Measurements from ENCODE around the gene ALDH3A1.

Gene ALDH3A1

DNA sequence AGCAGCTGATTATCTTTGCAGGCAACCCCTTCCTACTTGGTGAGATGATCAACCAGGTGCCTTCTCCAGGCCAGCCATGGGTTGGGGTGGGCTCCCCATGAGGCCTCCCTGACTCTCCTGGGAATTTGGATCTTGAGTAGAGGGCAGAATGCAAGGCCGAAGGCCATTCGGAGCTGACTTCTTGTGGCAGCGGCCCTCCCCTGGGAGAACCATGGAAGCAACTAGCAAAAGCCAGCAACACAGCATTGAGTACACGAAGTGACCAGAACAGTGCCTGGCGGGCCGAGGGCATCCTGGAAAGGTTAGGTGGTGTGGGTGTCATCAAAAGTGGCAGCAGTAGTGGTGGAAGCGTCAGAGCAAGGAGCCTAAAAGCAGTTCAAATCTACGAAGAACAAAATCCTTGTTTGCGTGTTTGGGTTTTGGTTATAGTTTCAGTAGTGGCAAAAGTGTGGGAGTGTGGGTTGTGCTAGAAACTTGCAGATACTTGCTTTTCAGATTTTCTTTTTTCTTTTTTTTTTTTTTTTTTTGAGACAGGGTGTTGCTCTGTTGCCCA is 2.0 kb upstream of the ALDH3A1 start:
- Histone ChIP-seq H2AFZ (ENCODE audit: low read length, unreplicated experiment) (no peak overlapping the region), H3K4me3 (ENCODE audit: low read depth, low read length) (no peak overlapping the region), H3K36me3 (ENCODE audit: insufficient read depth, low read length) (no peaks in the 10 kb centered on the region), H3K4me1 (ENCODE audit: control insufficient read depth, insufficient read depth, low read length, unreplicated experiment) (peaks cover 20% of the 10 kb centered on the region), H3K79me2 (ENCODE audit: control insufficient read depth, insufficient read depth, low read length, unreplicated experiment) (no peaks in the 10 kb centered on the region), H3K27me3 (ENCODE audit: insufficient read depth, low read length) (no peaks in the 10 kb centered on the region), H3K27ac (ENCODE audit: low read depth, low read length) (no peak overlapping the region)

- no peaks in the 10 kb centered on the region for H3K79me2 ChIP-seq (ENCODE audit: control insufficient read depth, insufficient read depth, low read length, unreplicated experiment)
- no peaks in the 10 kb centered on the region for H3K27me3 ChIP-seq (ENCODE audit: insufficient read depth, low read length)
- H3K4me3 ChIP-seq (ENCODE audit: low read depth, low read length), result no peak overlapping the region
- H3K36me3 ChIP-seq (ENCODE audit: insufficient read depth, low read length), result no peaks in the 10 kb centered on the region
- H2AFZ ChIP-seq (ENCODE audit: low read length, unreplicated experiment), result no peak overlapping the region
- H3K27ac ChIP-seq (ENCODE audit: low read depth, low read length), result no peak overlapping the region
- peaks cover 21% of the 10 kb centered on the region for H3K4me1 ChIP-seq (ENCODE audit: control insufficient read depth, insufficient read depth, low read length, unreplicated experiment)
These were observed 702 bp upstream of the ALDH3A1 start for GRCh38 chr17:19748807-19749193.

GRCh38 chr17:19747159-19747719 is 859 bp downstream of the ALDH3A1 start:
- Histone ChIP-seq H2AFZ (ENCODE audit: low read length, unreplicated experiment) (no peak overlapping the region), H3K79me2 (ENCODE audit: control insufficient read depth, insufficient read depth, low read length, unreplicated experiment) (no peaks in the 10 kb centered on the region), H3K27me3 (ENCODE audit: insufficient read depth, low read length) (no peaks in the 10 kb centered on the region), H3K4me1 (ENCODE audit: control insufficient read depth, insufficient read depth, low read length, unreplicated experiment) (peaks cover 5% of the 10 kb centered on the region), H3K36me3 (ENCODE audit: insufficient read depth, low read length) (no peaks in the 10 kb centered on the region), H3K27ac (ENCODE audit: low read depth, low read length) (no peak overlapping the region), H3K4me3 (ENCODE audit: low read depth, low read length) (no peak overlapping the region)

DNA sequence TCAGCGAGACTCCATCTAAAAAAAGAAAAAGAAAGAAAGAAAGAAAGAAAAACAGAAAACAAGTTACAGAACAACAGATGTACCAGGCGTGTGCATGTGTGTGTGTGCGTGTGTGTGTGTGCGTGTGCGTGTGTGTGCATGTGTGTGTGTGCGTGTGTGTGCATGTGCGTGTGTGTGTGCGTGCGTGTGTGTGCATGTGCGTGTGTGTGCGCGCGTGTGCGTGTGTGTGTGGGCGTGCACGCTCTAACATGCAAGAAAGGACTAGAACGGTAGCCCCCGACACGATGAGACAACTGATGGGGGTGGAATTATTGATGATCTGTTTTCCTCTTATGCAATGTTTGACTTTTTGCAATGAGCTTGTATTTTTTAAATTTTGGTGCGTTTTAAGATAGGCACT is 1.6 kb downstream of the ALDH3A1 start:
- peaks cover 4% of the 10 kb centered on the region for H3K4me1 ChIP-seq (ENCODE audit: control insufficient read depth, insufficient read depth, low read length, unreplicated experiment)
- H3K79me2 ChIP-seq (ENCODE audit: control insufficient read depth, insufficient read depth, low read length, unreplicated experiment), result no peaks in the 10 kb centered on the region
- no peaks in the 10 kb centered on the region for H3K27me3 ChIP-seq (ENCODE audit: insufficient read depth, low read length)
- H3K4me3 ChIP-seq (ENCODE audit: low read depth, low read length), result no peak overlapping the region
- no peak overlapping the region for H2AFZ ChIP-seq (ENCODE audit: low read length, unreplicated experiment)
- no peaks in the 10 kb centered on the region for H3K36me3 ChIP-seq (ENCODE audit: insufficient read depth, low read length)
- H3K27ac ChIP-seq (ENCODE audit: low read depth, low read length), result no peak overlapping the region

DNA sequence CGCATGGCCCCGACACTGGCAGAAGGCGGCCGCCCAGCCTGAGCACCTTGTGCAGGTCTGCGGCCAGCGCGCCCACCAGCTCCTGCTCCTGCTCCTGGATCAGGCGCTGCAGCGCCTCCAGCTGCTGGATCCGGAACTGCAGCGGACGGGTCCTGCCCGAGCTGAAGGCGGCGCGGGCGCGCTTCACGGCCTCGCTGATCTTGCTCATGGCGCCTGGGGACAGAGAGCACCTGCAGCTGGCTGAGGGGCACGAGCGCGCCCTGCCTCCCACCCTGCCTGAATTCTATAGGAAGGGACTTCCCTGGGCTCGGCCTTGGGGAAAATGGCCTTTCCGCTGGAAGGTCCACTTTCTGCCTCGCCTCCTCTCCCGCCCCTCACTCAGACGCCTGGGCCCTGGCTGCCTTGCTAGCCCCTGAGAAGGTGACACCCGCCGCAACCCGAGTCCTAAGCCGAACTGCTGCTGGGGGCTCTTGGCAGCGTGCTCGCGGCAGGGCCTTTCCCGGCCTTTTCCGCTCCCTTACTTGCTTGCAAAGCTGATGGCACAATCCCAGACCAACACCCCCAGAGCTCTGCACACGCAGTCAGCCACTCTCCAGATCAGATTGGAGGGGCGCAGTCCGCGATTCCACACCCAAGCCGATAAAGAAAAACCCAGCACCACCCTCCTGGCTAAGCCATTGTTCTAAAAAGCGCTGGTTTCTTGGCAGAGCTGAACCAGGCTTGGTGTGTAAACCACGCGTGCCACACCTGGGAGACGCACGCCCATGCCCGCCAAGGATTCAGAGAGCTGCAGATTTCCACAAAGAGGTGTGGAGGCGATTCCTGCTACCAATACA is 3.0 kb downstream of the ALDH3A1 start:
- no peak overlapping the region for H3K27ac ChIP-seq (ENCODE audit: low read depth, low read length)
- H3K36me3 ChIP-seq (ENCODE audit: insufficient read depth, low read length), result no peaks in the 10 kb centered on the region
- peak overlapping the region; percentile 42 for H3K4me3 ChIP-seq (ENCODE audit: low read depth, low read length)
- no peaks in the 10 kb centered on the region for H3K27me3 ChIP-seq (ENCODE audit: insufficient read depth, low read length)
- no peaks in the 10 kb centered on the region for H3K79me2 ChIP-seq (ENCODE audit: control insufficient read depth, insufficient read depth, low read length, unreplicated experiment)
- H3K4me1 ChIP-seq (ENCODE audit: control insufficient read depth, insufficient read depth, low read length, unreplicated experiment), result peaks cover 4% of the 10 kb centered on the region
- H2AFZ ChIP-seq (ENCODE audit: low read length, unreplicated experiment), result peak overlapping the region; percentile 3

DNA sequence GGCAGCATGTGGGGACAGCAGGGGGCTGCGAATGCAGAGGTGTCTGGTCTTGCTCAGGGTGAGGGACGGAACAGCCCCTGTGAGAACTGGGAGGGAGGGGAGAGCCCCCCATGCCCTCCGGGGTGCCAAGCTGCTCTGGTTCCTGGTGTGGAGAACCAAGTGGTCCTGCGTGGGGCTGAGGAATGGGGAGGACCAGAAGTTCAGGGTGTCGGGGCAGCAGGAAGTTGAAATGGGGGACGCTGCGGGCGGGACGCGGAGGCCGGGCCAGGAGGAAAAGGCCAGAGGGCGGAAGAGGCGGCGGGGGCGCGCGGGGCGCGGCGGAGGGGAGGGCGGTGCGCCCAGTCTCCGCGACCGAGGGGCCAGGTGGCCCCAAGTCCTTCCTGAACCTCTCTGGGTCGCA is 3.6 kb downstream of the ALDH3A1 start:
- Histone ChIP-seq H3K27ac (ENCODE audit: low read depth, low read length) (no peak overlapping the region), H3K79me2 (ENCODE audit: control insufficient read depth, insufficient read depth, low read length, unreplicated experiment) (no peaks in the 10 kb centered on the region), H3K4me1 (ENCODE audit: control insufficient read depth, insufficient read depth, low read length, unreplicated experiment) (peaks cover 4% of the 10 kb centered on the region), H3K36me3 (ENCODE audit: insufficient read depth, low read length) (no peaks in the 10 kb centered on the region), H3K4me3 (ENCODE audit: low read depth, low read length) (peak overlapping the region; percentile 42), H2AFZ (ENCODE audit: low read length, unreplicated experiment) (no peak overlapping the region), H3K27me3 (ENCODE audit: insufficient read depth, low read length) (no peaks in the 10 kb centered on the region)

- no peak overlapping the region for H3K4me3 ChIP-seq (ENCODE audit: low read depth, low read length)
- H3K27me3 ChIP-seq (ENCODE audit: insufficient read depth, low read length), result no peaks in the 10 kb centered on the region
- H3K4me1 ChIP-seq (ENCODE audit: control insufficient read depth, insufficient read depth, low read length, unreplicated experiment), result peaks cover 4% of the 10 kb centered on the region
- no peaks in the 10 kb centered on the region for H3K36me3 ChIP-seq (ENCODE audit: insufficient read depth, low read length)
- H3K79me2 ChIP-seq (ENCODE audit: control insufficient read depth, insufficient read depth, low read length, unreplicated experiment), result no peaks in the 10 kb centered on the region
- no peak overlapping the region for H3K27ac ChIP-seq (ENCODE audit: low read depth, low read length)
- no peak overlapping the region for H2AFZ ChIP-seq (ENCODE audit: low read length, unreplicated experiment)
These were observed 4.7 kb downstream of the ALDH3A1 start for GRCh38 chr17:19743101-19744100.

GRCh38 chr17:19742495-19742894 is 5.6 kb downstream of the ALDH3A1 start:
- H3K4me3 ChIP-seq (ENCODE audit: low read depth, low read length), result no peak overlapping the region
- H3K79me2 ChIP-seq (ENCODE audit: control insufficient read depth, insufficient read depth, low read length, unreplicated experiment), result no peaks in the 10 kb centered on the region
- H3K27ac ChIP-seq (ENCODE audit: low read depth, low read length), result no peak overlapping the region
- no peaks in the 10 kb centered on the region for H3K27me3 ChIP-seq (ENCODE audit: insufficient read depth, low read length)
- H3K4me1 ChIP-seq (ENCODE audit: control insufficient read depth, insufficient read depth, low read length, unreplicated experiment), result peaks cover 4% of the 10 kb centered on the region
- no peaks in the 10 kb centered on the region for H3K36me3 ChIP-seq (ENCODE audit: insufficient read depth, low read length)
- H2AFZ ChIP-seq (ENCODE audit: low read length, unreplicated experiment), result no peak overlapping the region

DNA sequence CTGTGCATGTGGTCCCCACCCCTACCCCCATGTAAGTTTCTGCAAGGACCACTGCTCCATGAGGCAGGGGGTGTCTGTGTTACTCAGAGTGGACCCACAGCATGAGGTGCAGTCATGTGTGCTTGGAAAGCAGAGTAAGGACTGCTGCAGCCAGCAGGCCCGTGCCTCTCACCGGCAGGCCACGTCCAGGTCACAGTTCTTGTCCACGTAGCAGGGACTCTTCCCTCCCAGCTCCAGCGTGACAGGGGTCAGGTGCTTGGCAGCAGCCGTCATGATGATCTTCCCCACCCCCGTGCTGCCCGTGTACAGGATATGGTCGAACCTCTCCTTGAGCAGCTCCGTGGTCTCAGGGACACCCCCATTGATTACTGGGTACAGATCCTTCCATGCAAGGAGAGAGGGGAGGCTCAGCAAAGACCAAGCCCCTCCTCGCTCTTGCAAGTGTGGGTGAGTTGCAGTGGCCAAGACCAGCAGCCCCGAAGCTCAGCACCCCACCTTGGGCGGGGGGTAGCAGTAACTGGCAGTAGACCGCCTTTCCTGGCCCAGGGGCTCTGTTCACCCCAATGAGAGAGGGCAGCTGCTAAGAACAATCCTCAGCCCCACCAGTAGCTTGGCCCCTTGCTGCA is 6.2 kb downstream of the ALDH3A1 start:
- H3K4me1 ChIP-seq (ENCODE audit: control insufficient read depth, insufficient read depth, low read length, unreplicated experiment), result peaks cover 4% of the 10 kb centered on the region

DNA sequence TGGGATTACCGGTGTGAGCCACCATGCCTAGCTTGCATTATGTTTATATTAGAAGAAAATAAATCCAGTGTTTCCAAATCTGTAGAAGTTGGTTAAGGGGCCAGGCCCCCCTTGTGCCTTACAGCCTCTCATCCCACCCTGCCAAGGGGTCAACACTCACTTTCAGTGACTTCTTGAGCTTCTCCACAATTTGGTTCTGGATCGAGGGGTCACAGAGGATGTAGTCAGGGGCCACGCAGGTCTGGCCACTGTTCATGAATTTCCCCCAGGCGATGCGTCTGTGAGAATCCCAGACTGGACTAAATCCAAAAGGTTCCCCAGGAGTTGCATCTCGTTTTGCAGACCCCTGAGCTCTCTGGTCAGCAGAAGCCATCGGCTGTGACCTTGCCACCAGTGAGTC is 7.2 kb downstream of the ALDH3A1 start:
- H3K27me3 ChIP-seq (ENCODE audit: insufficient read depth, low read length), result no peaks in the 10 kb centered on the region
- peaks cover 4% of the 10 kb centered on the region for H3K4me1 ChIP-seq (ENCODE audit: control insufficient read depth, insufficient read depth, low read length, unreplicated experiment)
- H3K36me3 ChIP-seq (ENCODE audit: insufficient read depth, low read length), result no peaks in the 10 kb centered on the region
- H3K79me2 ChIP-seq (ENCODE audit: control insufficient read depth, insufficient read depth, low read length, unreplicated experiment), result no peaks in the 10 kb centered on the region
- no peak overlapping the region for H3K27ac ChIP-seq (ENCODE audit: low read depth, low read length)
- H3K4me3 ChIP-seq (ENCODE audit: low read depth, low read length), result no peak overlapping the region
- H2AFZ ChIP-seq (ENCODE audit: low read length, unreplicated experiment), result no peak overlapping the region

More for the DNA sequence above, 6.2 kb downstream of the ALDH3A1 start:
- Histone ChIP-seq H3K4me3 (ENCODE audit: low read depth, low read length) (no peak overlapping the region), H2AFZ (ENCODE audit: low read length, unreplicated experiment) (no peak overlapping the region), H3K36me3 (ENCODE audit: insufficient read depth, low read length) (no peaks in the 10 kb centered on the region), H3K79me2 (ENCODE audit: control insufficient read depth, insufficient read depth, low read length, unreplicated experiment) (no peaks in the 10 kb centered on the region), H3K27me3 (ENCODE audit: insufficient read depth, low read length) (no peaks in the 10 kb centered on the region), H3K27ac (ENCODE audit: low read depth, low read length) (no peak overlapping the region)

All from ACC112 (cell line).